Measurements from ENCODE around the gene SNX3. TPM values are rescaled to one million over a fixed set of nuclear protein-coding genes. Genes with fewer than 3 reads are reported as not detected.
"Not testable (repeated sequence)": the region's sequence is repeated elsewhere in the genome, so short reads cannot be mapped to it uniquely, and the experiment has no call there.

The SNX3 gene
- total RNA-seq (2022), result 132 and 158 TPM in 2 replicates
- percentile 79 among the genes with signal in this experiment for Bru-seq, nascent RNA
- BruChase-seq, experiment 1, labeled RNA remaining after a 6-hour chase, result percentile 83 among the genes with signal in this experiment
- percentile 73 among the genes with signal in this experiment for BruChase-seq, experiment 2, labeled RNA remaining after a 2-hour chase
- long read RNA-seq, transcript SNX3-202 (4 exons, 890 nt), result minor isoform, 16 of 378 reads
- long read RNA-seq, transcript SNX3-201 (4 exons, 1,755 nt), result major isoform, 353 of 378 reads
- long read RNA-seq, partial matches to known transcripts, result 6 of 378 reads
- long read RNA-seq, other reads (novel, unspliced or antisense), result 3 of 378 reads

GRCh38 chr6:108260809-108261569 is at the start of gene SNX3:
SNX3 (minus strand) TSS chr6:108261040; CDS start chr6:108260921, 119 bp downstream.
- no peak for TF ChIP-seq CTCF (IDR thresholded peaks at IDR 0.05; ENCODE audit: unreplicated experiment)
- CTCF ChIA-PET, result interaction anchor here (0.6 to 2.0 kb wide), 6 partner anchors 9 to 417 kb away, joined by 3 to 7 read pairs (median 4); no protein-coding TSS in a partner anchor
- H3K4me1 Mint-ChIP-seq (ENCODE audit: low read depth, unreplicated experiment), result peaks cover 9% of the 10 kb centered on the region
- peaks cover 27% of the 10 kb centered on the region for H3K36me3 Mint-ChIP-seq (ENCODE audit: insufficient read depth, unreplicated experiment)
- no peaks in the 10 kb centered on the region for H3K27me3 Mint-ChIP-seq (ENCODE audit: unreplicated experiment)
- H3K9me3 Mint-ChIP-seq (ENCODE audit: low read depth, unreplicated experiment), result no peaks in the 10 kb centered on the region
- peak within 1 kb of the TSS; percentile 93 for H3K27ac Mint-ChIP-seq (ENCODE audit: unreplicated experiment)
- intact Hi-C loops (cut with micrococcal nuclease; ENCODE audit: unreplicated experiment), result no loop called here
- H3K4me3 Mint-ChIP-seq (ENCODE audit: low read depth, unreplicated experiment), result peak within 1 kb of the TSS; percentile 93
- DNase-seq, result peak; percentile 97
- BruUV-seq (replicated peaks), result TSS peak; percentile 84

GRCh38 chr6:108309844-108310243 is 49.0 kb upstream of the SNX3 start:
- H3K9me3 Mint-ChIP-seq (ENCODE audit: low read depth, unreplicated experiment), result no peaks in the 10 kb centered on the region
- H3K27ac Mint-ChIP-seq (ENCODE audit: unreplicated experiment), result no peak overlapping the region
- CTCF ChIA-PET, result no interaction called here
- H3K27me3 Mint-ChIP-seq (ENCODE audit: unreplicated experiment), result no peaks in the 10 kb centered on the region
- TF ChIP-seq CTCF (IDR thresholded peaks at IDR 0.05; ENCODE audit: unreplicated experiment), result no peak
- no peak for DNase-seq
- BruUV-seq (replicated peaks), result no TSS peak
- intact Hi-C loops (cut with micrococcal nuclease; ENCODE audit: unreplicated experiment), result no loop called here
- H3K36me3 Mint-ChIP-seq (ENCODE audit: insufficient read depth, unreplicated experiment), result no peaks in the 10 kb centered on the region
- no peaks in the 10 kb centered on the region for H3K4me1 Mint-ChIP-seq (ENCODE audit: low read depth, unreplicated experiment)
- no peak overlapping the region for H3K4me3 Mint-ChIP-seq (ENCODE audit: low read depth, unreplicated experiment)

- intact Hi-C loops (cut with micrococcal nuclease; ENCODE audit: unreplicated experiment), result not testable (repeated sequence)
Observed at GRCh38 chr6:108308641-108309040, 47.8 kb upstream of the SNX3 start.

GRCh38 chr6:108304646-108305045 is 43.8 kb upstream of the SNX3 start:
- Mint-ChIP-seq H3K9me3 (ENCODE audit: low read depth, unreplicated experiment) (no peaks in the 10 kb centered on the region), H3K4me1 (ENCODE audit: low read depth, unreplicated experiment) (no peaks in the 10 kb centered on the region), H3K27ac (ENCODE audit: unreplicated experiment) (no peak overlapping the region), H3K27me3 (ENCODE audit: unreplicated experiment) (no peaks in the 10 kb centered on the region), H3K4me3 (ENCODE audit: low read depth, unreplicated experiment) (no peak overlapping the region), H3K36me3 (ENCODE audit: insufficient read depth, unreplicated experiment) (no peaks in the 10 kb centered on the region)
- CTCF ChIA-PET, result no interaction called here
- intact Hi-C loops (cut with micrococcal nuclease; ENCODE audit: unreplicated experiment), result no loop called here
- DNase-seq, result no peak
- TF ChIP-seq CTCF (IDR thresholded peaks at IDR 0.05; ENCODE audit: unreplicated experiment), result no peak
- no TSS peak for BruUV-seq (replicated peaks)

More at GRCh38 chr6:108308641-108309040, 47.8 kb upstream of the SNX3 start:
- H3K36me3 Mint-ChIP-seq (ENCODE audit: insufficient read depth, unreplicated experiment); H3K9me3 Mint-ChIP-seq (ENCODE audit: low read depth, unreplicated experiment); H3K4me1 Mint-ChIP-seq (ENCODE audit: low read depth, unreplicated experiment); BruUV-seq (replicated peaks); DNase-seq; H3K4me3 Mint-ChIP-seq (ENCODE audit: low read depth, unreplicated experiment); CTCF ChIA-PET; H3K27ac Mint-ChIP-seq (ENCODE audit: unreplicated experiment); H3K27me3 Mint-ChIP-seq (ENCODE audit: unreplicated experiment): not testable (repeated sequence)

Measured in Calu3 (cell line).